Measurements from ENCODE around the gene GPRC5B.

Gene GPRC5B, protein sequence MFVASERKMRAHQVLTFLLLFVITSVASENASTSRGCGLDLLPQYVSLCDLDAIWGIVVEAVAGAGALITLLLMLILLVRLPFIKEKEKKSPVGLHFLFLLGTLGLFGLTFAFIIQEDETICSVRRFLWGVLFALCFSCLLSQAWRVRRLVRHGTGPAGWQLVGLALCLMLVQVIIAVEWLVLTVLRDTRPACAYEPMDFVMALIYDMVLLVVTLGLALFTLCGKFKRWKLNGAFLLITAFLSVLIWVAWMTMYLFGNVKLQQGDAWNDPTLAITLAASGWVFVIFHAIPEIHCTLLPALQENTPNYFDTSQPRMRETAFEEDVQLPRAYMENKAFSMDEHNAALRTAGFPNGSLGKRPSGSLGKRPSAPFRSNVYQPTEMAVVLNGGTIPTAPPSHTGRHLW

DNA sequence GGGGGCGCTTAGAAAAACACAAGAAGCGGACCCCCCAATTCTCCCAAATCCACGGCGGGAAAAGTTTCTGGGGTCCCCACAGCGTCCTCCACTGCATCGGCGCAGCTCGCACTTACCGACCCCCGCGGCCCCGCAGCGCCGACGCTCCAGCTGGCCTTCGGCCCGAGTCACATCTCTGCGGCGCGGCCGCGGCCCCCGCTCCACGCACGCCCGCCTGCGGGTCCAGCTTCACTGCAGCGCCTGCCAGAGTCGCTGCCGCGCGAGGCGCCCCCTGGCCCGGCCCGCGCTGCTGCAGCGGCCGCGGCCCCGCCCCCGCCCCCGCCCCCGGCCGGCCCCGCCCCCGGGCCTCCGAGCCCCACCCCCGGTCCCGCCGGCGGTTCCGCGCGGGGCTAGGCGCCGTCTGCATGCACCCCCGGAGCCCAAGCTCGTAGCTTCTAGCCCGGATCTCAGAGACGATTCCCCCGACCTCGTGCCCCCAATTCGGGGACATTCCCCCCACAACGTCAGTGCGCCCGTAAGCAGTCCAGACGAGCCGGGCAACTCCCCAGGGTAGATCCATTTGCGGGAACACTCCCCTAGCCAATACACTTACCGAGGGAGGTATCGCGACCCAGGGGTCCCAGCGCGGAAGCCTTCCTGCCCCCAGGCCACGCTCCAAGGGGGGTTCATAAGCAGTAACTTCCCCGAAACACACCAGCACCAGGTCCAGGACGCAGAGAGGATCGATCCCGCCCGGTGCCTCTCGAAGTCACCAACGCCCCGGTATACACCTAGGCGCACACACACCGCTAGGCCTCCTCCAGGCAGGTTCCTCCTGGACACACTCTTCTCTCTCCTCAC, at the start of gene GPRC5B:
TSS of gene GPRC5B (minus strand) at position 238 of the 840 bp plus-strand sequence. CDS start 12,003 bp downstream, outside the sequence.
- peak in 1 of 2 donors; percentile 16 for DNase-seq (ENCODE audit: low read depth in 2 of 2)

DNA sequence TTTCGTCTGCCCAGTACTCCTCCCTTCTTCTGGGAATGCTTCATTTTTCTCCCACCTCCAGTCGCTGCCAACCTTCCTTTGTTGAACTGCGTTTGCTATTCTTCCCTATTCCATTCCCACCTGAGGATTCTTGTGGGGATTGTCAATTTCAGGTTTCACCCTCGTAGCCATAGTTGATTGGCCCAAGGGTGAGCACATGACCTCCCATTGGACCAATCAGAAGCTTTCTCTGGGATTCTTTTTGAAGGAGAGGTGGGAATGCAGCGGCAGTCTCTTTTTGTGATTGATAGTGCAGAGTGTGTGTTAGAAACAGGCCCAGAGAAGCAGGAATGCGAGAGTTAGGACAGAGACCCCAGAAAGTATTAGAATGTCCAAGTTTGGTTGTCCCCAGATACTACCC, 49.1 kb upstream of the GPRC5B start:
- no peak for DNase-seq (ENCODE audit: low read depth in 2 of 2)

DNA sequence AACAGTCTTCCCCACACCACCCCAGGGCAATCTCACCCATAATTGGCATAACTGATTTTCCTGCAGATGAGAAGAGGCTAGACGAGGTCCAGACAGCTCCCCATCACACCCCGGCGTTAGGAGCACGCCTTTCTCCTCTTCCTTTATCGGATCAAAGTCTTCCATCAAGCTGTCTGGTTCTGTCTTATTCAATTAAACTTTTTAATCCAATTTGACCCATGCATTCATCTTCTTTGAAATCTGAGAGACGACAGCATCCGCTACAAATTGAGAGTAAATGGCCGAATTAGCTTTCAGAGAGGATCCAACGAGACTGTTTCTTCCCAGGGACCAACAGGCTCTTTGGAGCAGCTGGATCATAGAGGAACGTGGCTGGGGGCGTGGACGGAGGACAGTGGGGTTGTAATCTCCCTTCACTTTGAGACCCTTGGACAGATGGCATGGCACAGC, 44.4 kb upstream of the GPRC5B start:
- DNase-seq (ENCODE audit: low read depth in 2 of 2): no peak

DNA sequence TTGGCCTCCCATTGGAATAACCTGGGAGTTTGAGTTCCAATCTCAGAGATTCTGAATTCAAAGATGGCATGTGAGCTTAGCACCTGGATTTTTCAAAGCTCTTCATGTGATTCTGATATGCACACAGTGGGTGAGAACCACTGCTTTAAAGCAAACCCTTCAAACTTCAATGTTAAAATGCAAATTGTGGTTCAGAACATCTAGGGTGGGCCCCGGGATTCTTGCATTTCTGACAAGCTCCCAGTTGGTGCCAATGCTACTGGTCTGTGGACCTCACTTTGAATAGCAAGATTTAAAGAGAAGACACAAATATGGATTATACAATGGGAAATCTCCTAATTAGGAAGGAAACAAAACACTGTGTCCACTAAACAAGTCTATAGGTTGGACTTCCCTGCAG, 43.8 kb upstream of the GPRC5B start:
- no peak for DNase-seq (ENCODE audit: low read depth in 2 of 2)

DNA sequence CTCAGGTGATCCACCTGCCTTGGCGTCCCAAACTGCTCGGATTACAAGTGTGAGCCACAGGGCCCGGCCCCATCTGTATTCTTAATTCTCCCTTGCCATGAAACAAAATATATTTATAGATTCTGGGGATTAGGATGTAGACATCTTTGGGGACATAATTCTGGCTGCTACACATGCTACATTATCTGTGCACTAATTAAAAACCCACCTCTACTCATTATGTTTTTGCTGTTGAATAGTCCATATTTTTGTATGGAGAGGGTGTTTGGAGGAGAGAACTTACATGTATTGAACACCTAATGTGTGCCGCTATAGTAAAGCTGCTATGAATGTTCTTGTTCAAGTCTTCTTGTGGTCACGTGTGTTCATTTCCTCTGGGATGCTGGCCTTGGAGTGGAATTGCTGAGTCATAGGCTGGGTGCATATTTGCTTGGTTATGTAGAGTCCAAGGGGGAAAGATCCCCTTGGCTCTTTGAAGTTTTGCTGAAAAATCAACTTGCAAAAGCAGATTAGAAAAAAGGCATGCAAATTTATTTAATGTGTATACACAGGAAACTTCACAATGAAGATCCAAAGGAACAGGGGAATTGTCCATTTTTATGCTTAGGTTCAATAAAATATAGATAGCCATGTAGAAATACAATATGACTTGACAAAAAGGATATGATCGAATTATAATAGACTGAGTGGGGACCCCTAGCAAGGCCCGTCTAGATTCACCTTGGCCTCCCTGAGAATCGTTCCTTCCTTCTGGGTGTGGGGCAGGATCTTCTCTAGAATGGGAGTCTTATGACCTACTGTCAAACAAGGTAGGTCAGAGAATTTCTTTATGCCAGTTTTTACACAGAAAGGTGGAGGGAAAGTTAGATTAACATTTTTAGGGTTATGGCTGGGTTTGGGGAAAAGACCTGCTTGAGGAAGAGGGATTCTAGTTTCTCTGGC, 42.1 kb upstream of the GPRC5B start:
- no peak for DNase-seq (ENCODE audit: low read depth in 2 of 2)

DNA sequence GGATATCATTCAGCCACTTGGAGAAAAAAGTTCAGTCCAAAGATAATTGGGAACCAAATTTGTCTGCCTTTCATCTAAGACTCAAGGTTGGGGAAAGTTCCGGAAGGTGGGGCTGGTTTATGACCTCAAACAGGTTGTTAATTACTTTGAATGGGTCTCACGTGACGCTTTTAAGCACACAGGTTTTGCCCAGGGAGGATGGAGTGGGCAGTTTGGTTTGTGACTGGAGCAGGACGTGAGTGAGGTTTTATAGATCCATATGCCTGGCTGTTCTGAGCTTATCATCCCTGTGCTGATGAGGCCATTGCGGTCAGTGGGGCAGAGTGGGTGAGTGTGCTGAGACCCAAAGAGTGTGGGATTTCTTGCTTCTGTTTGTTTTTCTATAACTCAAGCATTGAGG, 38.7 kb upstream of the GPRC5B start:
- no peak for DNase-seq (ENCODE audit: low read depth in 2 of 2)

DNA sequence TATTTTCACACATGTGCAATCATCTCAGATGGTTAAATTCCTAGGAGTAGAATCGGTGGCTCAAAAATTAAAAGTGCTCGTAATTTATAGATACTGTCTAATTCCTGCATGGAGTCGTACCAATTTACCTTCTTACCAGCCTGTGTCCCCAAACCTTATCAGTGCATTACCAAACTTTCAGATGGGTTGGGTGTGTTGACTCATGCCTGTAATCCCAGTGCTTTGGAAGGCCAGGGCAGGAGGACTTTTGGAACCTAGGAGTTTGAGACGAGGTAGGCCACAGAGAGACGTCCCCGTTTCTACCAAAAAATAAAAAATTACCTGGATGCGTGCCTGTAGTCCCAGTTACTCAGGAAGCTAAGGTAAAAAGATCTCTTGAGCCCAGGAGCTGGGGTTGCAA, 34.5 kb upstream of the GPRC5B start:
- no peak for DNase-seq (ENCODE audit: low read depth in 2 of 2)

DNA sequence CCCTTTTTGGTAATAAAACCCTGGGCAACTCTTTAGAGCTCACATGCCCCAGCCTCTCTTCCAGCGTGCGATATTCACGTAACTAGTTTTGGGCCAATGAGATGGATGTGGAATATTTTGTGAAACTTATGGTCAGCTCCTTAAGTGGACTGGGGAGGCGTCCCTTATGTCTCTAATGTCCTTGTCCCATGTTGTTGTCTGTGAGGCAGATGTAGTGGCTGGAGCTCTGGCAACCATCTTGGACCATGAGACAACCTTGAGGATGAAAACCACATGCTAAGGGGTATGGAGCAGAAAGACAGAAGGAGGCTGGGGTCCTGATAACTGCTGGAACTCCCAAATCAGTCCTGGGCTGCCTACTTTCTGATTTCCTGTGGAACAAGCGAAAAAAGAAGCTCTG, 31.4 kb upstream of the GPRC5B start:
- no peak for DNase-seq (ENCODE audit: low read depth in 2 of 2)

DNA sequence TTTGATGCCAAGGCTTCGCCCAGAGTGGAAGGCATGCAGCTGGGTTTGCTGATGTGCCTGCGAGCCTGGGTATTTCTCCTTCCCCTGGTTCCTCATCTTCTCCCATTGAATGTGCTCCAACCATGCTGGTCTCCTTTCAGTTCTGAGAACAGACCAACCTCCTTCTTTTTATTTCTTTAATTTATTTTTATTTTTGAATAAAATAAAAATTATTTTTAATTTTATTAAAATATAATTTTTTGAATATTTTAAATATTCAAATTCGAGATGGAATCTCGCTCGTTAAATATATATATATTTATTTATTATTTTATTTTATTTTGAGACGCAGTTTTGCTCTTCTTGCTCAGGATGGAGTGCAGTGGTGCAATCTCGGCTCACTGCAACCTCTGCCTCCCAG, 30.2 kb upstream of the GPRC5B start:
- no peak for DNase-seq (ENCODE audit: low read depth in 2 of 2)

DNA sequence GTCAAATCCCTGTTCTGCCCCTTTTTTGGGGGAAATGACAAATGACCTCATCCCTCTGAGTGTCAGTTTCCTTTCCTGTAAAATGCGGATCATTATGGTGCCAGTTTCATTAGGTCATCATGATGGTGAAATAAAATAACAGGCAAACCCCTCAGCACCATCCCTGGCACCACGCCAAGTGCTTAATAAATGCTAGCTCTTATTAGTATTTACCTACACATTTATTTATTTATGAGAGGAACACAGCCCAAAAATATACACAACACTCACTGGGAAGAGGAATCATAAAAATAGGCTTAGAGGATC, 28.6 kb upstream of the GPRC5B start:
- DNase-seq (ENCODE audit: low read depth in 2 of 2): no peak

DNA sequence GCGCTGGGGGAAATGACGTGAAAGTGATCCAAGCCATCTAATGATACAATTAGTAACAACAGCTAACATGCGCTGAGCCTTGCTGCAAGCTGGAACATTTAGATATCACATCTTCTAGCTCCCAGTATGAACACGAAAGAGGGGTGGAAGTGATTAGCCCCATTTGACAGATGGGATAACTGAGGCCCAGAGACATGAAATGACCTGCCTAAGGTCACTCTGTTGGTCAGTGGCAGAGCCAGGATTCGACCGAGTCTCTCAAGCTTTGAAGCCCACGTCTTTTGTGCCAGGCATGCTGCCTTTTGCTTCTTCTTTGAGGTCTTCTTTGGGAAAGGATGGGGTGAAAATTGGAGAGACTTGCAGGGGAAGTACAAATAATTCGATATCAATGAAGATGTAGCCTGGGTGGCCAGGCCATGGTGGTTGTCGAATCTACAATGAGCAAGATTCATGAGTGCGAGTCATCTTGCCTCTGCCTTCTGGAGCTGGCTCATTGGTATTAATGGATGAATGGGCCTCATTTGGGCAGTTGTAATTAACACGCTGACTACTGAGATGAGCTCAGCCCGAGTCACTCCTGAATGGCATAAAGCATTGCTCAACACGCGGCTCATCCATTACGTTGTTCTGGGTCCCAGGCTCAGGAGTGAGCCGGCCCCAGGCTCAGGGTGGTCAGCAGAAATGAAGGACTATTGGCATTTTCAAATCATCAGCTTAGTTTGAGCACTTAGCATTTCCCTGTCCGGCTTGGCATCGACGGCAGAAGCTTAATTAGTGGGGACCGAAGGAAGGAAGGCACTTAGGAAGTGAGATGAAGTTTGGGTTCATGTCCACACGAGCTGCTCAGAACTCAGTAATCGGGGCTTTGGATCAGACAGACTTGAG, 28.0 kb upstream of the GPRC5B start:
- no peak for DNase-seq (ENCODE audit: low read depth in 2 of 2)

DNA sequence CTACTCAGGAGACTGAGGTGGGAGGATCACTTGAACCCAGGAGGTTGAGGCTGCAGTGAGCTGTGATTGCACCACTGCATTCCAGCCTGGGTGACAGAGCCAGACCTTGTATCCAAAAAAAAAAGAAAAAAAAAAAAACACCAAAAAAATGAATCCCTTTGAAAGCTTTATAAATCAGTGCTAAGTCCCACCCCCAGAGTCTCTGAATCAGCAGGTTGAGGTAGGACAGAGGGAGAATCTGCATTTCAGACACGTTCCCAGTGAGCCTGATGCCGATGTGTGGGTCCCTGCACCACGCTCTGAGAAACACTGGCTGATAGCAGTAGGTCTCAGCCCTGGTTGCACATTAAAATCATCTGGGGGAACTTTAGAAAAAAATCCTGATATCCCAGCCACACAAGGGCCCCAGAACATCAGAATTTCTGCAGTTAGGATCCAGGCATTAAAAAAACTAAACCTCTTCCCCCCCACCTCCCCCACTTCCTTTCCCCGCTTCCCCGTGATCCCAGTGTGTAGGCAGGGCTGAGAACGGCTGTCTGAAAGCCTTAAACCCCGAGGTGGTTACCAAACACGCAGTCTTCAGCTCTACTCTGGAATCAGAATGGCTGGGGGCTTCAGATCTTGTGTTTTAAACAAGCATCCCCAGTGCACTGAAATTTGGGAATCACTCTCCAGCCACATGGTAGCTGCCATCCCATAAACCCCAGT, 27.3 kb upstream of the GPRC5B start:
- no peak for DNase-seq (ENCODE audit: low read depth in 2 of 2)

DNA sequence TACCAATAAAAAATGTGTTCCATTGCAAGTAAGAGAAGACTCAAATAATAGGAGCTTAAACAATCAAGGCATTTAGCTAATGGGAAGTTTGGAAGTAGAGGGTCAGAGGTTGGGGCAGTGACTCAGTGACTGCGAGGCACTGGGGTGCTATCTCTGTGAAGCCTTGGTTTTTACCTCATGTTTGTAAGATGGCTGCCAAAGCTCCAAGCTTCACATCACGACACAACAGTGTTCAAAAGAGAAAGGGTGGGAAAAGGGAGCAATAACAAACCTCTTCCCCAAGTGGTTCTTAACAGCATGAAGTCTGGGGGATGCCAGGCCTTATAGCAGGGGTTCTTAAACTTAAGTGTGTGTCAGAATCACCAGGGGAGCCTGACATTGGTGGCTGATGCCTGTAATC, 26.6 kb upstream of the GPRC5B start:
- no peak for DNase-seq (ENCODE audit: low read depth in 2 of 2)

DNA sequence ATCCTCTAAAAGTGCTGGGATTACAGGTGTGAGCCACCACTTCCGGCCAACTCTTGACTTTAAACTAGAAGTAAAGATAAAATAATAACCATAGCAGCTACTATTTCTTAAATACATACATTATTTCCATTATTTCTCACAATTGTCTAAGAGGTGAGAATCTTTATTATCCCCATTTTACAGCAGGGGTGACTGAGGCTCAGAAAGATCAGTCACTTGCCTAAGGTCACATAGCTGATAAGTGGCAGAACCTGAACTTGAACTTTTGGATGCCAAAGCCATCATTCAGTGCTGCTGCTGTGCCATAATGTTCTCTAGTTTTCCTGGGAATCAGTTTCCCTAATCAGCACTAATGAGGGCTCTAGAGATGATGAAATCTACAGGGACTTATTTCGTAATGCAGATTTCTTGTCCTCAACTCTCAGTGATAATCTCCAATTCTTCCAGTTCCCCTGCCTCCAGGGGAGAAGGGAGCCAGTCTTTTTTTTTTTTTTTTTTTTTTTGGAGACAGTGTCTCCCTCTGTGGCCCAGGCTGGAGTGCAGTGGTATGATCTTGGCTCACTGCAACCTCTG, 25.2 kb upstream of the GPRC5B start:
- DNase-seq (ENCODE audit: low read depth in 2 of 2): no peak

DNA sequence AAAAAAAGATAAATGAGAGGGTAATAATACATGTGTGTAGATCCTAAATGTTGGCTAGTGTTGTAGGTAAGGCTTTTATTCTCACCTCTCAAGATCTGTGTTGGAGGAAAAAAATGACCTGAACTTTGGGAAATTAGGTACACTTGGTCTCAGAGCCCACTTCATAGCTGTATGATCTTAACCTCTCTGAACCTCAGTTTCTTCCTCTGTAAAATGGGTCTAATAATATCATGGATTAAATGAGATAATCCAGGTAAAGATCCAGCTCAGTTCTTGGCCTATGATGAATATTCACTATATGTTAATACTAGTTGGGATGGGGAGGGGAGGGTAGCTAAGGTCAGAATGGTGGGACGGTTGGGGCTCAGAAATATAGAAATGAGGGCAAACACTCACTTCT, 24.3 kb upstream of the GPRC5B start:
- DNase-seq (ENCODE audit: low read depth in 2 of 2): no peak

DNA sequence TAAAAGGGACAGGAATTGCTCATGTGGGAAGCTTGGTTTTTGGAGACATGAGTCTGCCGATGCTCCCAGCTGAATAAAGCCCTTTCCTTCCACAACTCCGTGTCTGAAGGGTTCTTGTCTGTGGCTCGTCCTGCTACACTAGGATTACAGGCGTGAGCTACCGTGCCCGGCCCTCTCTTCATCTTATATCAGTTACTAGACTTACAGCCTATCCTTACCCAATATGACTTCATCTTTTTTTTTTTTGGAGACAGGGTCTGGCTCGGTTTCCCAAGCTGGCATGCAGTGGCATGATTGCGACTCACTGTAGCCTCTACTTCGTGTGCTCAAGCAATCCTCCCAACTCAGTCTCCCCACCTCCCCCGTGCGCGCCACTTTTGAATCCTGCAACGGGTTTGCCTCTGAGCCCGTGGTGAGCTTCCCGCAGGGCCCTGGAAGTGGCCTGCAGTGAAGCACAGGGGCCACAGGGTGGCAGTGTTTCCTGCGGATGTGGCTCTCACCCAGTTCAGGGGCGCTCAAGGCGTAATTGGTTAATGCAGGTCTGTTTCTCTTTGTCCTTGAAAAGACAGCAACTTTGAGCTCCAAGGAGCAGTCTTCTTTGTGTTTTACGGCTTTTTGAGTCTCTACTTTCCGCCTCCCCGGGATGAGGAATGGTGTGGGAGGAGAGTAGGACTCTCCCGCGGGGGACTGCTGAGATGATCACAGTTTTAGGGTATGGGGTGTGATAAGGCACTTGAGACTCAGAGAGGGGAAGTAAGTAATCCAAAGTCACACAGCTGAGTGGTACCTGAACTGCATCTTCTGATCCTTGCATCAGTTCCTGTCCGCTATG, 22.7 kb upstream of the GPRC5B start:
- DNase-seq (ENCODE audit: low read depth in 2 of 2): peak; percentile 52 to 69

DNA sequence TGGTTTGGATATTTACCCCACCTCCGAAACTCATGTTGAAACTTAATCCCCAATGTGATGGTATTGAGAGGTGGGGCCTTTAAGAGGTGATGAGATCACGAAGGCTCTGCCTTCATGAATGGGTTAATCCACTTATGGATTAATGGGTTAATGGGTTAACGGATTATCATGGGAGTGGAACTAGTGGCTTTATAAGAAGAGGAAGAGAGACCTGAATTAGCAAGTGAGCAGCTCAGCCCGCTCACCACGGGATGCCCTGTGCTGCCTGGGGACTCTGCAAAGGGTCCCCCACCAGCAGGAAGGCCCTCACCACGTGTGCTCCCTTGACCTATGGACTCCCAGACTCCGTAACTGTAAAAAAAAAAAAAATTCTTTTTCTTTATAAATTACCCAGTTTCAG, 16.5 kb upstream of the GPRC5B start:
- no peak for DNase-seq (ENCODE audit: low read depth in 2 of 2)

DNA sequence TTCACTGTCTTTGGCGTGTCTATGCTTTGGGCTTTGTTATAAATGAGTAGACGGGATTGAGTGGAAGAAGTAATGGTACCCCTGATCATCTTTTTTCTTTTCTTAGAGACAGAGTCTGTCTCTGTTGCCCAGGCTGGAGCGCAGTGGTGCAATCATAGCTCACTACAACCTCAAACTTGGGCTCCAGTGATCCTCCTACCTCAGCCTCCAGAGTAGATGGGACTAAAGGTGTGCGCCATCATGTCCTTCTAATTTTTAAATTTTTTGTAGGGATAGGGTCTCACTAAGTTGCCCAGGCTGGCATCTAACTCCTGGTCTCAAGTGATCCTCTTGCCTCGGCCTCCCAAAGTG, 14.9 kb upstream of the GPRC5B start:
- no peak for DNase-seq (ENCODE audit: low read depth in 2 of 2)

DNA sequence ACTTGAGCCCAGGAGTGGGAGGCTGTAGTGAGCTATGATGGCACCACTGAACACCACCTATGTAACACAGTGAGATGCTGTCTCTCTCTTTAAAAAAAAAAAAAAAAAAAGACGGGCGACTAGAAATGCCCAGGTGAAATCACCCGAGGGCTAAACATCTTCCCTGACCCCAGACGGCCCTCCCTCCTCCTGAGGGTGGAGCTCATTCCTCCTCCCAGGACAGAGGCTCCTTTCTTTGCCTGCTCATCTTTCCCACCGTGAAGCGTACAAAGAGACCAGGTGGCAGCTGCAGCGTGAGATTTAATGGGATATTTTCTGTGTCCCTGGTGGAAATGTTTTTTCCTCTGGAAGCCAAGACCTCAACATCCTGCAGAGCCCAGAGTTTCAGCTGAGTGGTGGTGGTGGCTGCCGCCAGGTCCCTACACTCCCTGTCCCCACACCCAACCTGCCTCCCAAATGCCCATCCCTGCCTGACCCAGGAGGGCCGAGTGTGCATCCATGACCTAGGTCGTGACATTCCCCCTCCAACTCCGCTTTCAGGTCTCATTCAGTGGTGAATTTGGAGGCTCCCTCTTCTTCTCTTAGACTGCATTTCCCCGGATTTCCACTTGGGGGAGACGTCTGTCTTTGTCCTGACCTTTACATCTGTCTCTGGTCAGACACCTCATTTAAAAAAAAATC, 14.4 kb upstream of the GPRC5B start:
- DNase-seq (ENCODE audit: low read depth in 2 of 2): peak in 1 of 2 donors; percentile 34

Data from stimulated activated CD4-positive, alpha-beta T cell treated with anti-CD3 and anti-CD28 coated beads, Interleukin-4, amount 100 ng/mL, for 48 hours (primary cell).